Heart left ventricle (tissue), 13 donors: ENCODE results near the gene EBF4.

Experiments used
- POLR2A ChIP-seq, 2 donors: fragments of 450-650 bp; IDR thresholded peaks; one replicate each; pipeline ENCODE4 v1.6.1; 2017; ENCODE audit warnings: antibody characterized with exemption in 2 of 2, mild to moderate bottlenecking in 2 of 2, moderate library complexity in 2 of 2
- TF ChIP-seq, protein P1 (sequence below), 12 donors: fragments of 200-600 bp; sonication (generic) in 4 of 12; IDR thresholded peaks; one replicate each; pipeline versions ENCODE4 v1.5.0 to v1.8.0; 2018 to 2022; ENCODE audit warnings: antibody characterized with exemption in 12 of 12, mild to moderate bottlenecking in 5 of 12
- donor health status: ischemic (EF 13 %, LVEDD 7.1; RV severe dilation, severe dysfunction).
- donor health status: DM: no; HTN: yes; CAD: no.
- donor health status: DM: no; HTN: no; CAD: no.
- donor health status: ischemic (EF 25% LVEDD 6.9; RV normal size, moderate dysfunction).
- donor health status: ischemic (EF 25% LVEDD 5.7; RV mildly dilated, moderate dysfunction).
- donor health status: ischemic (EF 35%, LVEDD 5.7; RV mildly dilated, moderate dysfunction).
- donor health status: nonischemic (EF 11% LVEDD 7.7; RV severe dilation, severe dysfunction).
- donor health status: DM: yes; HTN: yes; CAD: no.
- donor health status: PGD.
- donor health status: ischemic (EF 29% LVEDD 5.4; RV normal size, mild dysfunction).
- donor health status: nonischemic (EF 23%, LVEDD 6.1; RV moderate dilation, normal function).

DNA sequence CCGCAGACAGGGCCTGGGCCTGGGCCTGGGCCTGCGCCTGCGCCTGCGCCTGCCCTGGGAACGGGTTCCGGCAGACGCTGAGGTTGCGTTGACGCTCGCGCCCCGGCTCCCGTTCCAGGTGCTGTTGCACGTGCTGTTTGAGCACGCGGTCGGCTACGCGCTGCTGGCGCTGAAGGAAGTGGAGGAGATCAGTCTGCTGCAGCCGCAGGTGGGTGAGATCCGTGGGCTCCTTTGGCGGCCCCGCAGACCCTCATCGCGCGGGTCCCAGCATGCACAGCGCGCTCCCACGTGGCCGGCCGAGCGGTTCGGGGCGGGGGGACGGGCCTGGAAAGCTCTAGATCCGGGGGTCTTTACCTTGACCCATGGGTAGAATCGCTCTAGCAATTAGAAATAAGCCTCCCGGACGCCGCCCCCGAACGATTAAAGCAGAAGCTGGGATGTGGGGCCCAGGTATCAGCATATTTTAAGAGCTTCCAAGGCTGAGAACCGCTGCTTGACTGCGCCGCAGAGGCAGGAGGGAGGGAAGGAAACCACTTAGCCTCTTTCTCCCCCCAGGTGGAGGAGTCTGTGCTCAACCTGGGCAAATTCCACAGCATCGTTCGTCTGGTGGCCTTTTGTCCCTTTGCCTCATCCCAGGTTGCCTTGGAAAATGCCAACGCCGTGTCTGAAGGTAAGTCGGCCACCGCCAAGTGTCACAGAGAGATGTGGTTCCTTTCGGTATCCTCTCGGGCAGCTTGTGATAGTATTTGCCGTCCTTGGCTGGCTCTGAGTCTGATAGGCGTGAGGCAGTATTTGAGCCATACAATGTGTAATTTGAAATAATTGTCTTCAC, 39.6 kb upstream of the EBF4 start:
- TF ChIP-seq, protein P1, sequence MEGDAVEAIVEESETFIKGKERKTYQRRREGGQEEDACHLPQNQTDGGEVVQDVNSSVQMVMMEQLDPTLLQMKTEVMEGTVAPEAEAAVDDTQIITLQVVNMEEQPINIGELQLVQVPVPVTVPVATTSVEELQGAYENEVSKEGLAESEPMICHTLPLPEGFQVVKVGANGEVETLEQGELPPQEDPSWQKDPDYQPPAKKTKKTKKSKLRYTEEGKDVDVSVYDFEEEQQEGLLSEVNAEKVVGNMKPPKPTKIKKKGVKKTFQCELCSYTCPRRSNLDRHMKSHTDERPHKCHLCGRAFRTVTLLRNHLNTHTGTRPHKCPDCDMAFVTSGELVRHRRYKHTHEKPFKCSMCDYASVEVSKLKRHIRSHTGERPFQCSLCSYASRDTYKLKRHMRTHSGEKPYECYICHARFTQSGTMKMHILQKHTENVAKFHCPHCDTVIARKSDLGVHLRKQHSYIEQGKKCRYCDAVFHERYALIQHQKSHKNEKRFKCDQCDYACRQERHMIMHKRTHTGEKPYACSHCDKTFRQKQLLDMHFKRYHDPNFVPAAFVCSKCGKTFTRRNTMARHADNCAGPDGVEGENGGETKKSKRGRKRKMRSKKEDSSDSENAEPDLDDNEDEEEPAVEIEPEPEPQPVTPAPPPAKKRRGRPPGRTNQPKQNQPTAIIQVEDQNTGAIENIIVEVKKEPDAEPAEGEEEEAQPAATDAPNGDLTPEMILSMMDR (IDR thresholded peaks at IDR 0.05): no peak
- no peak for TF ChIP-seq POLR2A (IDR thresholded peaks at IDR 0.05)
